ENCODE measurements around the gene CC2D1B.

The CC2D1B gene

DNA sequence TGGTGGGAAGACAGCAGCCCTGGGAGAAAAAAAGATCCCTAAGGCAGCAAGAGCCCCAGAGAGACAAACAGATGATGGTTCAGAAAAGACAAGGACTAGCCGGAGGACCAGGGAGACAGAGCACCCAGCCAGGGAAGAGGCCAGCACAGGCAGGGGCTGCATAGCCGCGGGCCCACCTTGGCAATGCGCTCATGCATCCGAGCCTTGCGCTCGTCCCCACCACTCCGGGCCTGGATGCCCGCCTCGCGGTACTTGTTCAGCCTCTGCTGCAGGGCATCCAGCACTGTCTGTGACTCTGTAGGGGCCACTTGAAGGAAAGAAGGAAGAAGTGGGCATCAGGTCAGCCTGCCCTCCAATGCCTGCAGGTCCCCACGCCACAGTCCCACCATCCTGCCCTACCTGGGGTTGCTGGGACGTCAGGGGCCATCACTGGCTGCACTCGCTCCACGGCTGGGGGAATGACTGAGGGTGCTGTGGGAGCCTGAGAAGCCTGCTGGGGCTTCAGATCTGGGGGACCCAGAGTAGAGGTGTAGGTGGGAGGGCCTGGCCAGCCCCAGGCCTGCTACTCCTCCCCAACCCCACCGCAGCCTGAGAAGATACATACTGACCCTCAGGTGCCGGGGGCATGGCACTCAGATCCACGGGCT, 7.0 kb downstream of the CC2D1B start:
- no peak for DNase-seq

DNA sequence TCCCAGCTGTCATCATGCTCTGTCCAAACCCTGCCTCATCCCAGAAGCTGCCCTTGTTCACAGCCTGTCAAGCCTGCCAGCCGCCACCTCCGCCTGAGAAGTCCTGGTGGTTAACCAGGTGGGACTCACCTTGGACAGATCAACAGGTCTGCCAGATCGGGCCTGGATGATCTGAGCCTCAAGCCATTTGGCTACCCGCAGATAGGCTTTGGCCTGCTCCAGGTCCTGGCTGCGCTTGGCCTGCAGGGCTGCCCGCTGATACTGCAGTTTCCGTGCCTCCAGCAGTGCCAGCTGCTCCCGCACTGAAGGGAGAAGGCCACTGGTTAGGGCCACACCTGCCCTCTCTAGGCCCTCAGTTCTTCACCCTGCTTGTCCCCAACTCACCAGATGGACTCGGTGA, 8.6 kb downstream of the CC2D1B start:
- DNase-seq = no peak

DNA sequence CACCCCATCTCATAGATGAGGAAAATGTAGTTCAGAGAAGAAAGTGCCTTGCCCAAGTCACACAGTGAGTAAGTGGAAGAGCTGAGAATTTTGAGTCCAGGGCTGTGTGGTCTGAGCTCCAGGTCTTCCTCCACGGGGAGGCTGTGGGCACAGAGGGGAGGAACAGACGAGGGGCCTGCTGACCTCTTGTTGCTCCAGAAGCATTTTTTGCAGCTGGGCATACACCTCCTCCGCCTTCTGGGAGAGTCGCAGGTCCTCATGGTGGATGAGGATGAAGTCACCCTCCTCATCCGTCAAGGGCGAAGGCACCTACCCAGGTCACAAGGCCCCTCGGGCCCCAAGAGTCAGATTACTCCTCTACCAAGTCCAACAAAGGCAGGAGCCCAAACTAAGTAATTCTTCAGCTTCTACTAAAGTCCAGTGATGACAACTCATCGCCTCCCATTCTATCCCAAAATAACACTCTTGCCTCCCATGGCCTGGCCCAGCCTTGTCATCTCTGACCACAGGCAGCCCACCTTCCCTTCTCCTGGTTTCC, 9.1 kb downstream of the CC2D1B start:
- DNase-seq = no peak

DNA sequence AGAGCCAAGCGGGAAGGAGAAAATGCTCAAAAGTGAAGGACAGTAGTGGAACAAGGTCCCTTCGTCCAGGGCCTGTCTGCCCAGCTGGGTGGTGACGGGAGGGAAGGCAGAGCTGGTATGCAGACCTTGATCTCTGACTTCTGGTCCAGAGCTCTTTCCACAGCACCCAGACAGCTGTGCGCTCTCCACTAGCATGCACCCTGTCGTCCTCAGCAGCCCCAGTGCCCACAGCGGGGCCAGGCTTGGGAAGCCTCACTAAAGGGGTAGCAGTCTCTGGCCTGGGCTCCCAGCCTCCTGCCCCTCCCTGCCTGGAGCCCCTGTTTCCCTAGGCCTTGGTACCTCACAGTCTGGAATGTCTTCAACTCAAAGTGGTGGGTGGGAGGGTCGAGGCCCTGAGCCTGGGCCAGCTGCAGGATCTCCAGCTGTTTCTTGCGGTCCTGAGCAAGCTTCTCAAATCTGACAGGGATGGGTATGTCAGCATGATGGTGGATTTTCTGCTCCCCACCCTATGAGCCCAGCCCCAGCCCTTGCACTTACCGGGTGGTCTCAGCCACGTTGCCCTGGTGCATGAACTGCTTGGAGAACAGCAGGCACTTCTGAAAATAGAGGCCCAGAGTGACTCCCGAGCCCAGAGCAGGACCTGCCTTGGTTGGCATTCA, 10.0 kb downstream of the CC2D1B start:
- no peak for DNase-seq

DNA sequence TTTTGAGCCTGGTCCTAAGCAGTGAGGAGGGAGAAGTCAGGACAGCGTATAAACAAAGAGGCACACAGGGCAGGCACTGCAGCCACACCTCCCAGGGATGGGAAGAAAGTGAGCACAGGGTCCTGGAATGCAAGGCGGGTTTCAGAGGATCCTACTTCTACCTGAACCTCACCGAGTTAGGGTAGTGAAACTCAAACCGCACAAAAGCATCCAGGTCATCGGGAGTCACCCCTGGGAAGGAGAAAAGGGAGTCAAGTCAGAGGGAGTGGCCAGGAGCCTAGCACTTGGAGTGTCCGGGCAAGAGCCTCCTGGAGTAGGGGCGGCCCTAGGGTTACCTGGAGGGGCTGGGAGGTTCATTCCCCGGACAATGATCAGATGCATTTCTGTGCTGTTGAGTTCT, 10.6 kb downstream of the CC2D1B start:
- no peak for DNase-seq

GRCh38 chr1:52352690-52353089, 13.3 kb downstream of the CC2D1B start:
- no peak for DNase-seq

DNA sequence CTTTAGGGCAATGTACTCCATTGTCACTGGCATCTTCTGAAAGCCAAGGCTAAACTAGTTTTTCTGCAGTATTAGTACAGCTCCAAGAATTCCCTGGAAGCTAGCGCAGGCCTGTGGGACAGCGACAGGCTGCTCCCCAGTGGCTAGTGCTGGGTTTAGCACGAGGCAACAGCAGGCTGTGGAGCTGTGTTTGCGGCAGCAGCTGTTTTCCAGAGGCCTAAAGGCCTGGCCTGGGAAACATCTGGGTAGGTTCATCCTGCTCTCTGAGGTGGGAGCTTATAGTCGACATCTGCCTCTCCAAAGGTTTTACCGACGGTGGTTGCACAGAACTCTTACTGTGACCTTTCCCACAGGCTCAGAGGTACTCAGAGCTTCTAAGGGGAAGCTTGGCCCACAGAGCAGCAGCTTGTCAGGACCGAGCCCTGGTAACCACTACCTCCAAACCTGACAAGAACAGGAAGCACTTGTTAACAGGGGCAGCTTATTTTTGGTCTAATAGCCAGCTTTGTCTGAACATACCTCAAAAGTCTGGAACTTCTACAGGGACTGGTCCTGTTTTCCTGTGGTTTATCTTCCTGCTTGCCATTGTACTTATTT, 17.2 kb downstream of the CC2D1B start:
- no peak for DNase-seq

- DNase-seq = no peak
Observed at GRCh38 chr1:52346653-52347052, 19.4 kb downstream of the CC2D1B start.

DNA sequence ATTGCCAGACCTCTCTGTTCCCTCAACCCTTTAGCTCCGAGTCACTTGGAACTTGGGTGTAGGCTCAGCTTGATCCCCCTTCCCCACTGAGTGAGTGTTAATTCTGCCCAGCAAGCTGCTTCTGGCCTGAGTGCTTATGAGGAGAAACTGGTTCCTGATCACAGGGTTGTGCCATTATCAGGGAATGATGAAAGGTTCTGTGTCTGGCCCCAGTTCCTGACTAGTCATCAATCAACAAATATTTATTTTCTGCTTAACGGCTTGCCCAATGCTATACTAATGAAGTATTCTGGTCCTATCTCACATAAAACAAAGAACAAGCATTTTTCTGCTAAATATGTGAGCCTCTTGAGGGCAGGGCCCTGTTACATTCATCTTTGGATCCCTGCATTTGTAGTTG, 20.8 kb downstream of the CC2D1B start:
- DNase-seq = no peak

DNA sequence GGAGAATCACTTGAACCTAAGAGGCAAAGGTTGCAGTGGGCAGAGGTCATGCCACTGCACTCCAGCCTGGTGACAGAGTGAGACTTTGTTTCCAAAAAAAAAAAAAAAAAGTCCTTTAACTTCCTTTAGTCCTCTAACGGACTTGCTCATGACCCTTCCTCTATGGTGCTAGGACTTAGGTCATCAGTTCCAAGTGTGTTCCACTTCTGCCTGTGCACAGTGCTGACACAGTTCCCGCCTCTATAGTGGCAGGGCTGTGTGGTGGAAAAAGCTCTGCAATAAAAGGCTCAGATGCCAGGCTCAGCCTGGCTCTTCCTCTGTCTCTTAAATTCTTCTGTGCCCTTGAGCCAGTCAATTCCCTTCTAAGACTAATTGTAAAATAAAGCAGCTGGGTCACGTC, 22.0 kb downstream of the CC2D1B start:
- DNase-seq = no peak

- DNase-seq = no peak
Observed at GRCh38 chr1:52341655-52342260, 24.2 kb downstream of the CC2D1B start.

GRCh38 chr1:52337439-52337838, 28.6 kb downstream of the CC2D1B start:
- no peak for DNase-seq

GRCh38 chr1:52334906-52335528, 31.0 kb downstream of the CC2D1B start:
- no peak for DNase-seq

GRCh38 chr1:52332411-52332810, 33.6 kb downstream of the CC2D1B start:
- DNase-seq = no peak

DNA sequence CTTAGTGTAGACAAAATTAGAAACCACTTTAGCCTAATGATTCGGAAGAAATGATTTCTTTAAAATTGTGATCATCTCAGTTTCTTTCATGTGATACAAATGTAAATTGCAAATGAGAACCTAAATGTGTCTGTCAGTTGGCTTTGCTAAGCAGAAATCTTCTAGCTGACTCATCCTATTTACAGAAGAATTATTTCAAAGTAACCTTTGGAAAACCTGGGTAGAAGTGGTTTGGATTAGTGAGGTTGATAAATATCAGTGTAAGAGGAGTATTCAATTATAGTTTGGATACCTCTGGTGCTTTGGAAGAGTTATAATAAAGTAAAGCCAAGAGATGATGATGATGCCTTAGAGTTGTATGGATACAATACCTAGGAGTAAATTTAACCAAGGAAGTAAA, 37.4 kb downstream of the CC2D1B start:
- no peak for DNase-seq

DNA sequence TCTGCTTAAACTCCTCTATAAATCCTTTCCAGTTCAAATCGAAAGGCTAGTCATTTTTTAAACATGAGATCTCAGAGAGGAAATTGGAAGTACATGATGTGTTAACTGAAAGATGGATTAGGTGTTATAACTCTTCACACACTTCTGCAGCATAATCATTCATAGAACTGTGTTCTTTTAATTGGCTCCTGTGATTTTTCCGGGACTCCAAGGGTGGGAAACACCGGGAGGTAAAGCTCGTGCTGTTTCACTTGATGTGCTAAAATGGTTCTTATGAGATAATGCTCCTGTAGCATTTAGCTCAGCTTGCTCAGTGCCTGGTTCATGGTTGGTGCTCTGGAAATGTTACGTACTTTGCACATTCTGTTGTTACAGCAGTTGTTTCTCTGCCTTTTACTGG, 40.2 kb downstream of the CC2D1B start:
- DNase-seq = no peak

GRCh38 chr1:52323731-52324130, 42.3 kb downstream of the CC2D1B start:
- no peak for DNase-seq

DNA sequence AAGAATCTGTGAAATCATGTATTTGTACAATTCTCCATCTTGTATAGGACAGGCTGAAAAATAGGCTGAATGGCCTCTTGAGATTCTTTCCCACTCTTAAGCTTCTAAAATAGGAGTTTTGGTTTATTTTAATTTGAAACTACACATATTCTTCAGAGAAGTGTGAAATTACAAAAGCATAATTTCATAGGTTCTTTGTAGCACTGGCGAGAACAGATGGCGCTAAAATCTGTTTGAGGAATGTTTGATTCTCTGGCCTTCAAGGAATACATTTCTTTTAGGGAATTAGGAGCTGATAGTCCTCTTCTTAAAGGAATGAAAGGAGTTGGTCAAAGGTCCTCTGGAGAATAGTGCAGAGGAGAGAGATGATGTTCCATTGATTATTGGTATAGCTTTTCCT, 44.9 kb downstream of the CC2D1B start:
- no peak for DNase-seq

DNA sequence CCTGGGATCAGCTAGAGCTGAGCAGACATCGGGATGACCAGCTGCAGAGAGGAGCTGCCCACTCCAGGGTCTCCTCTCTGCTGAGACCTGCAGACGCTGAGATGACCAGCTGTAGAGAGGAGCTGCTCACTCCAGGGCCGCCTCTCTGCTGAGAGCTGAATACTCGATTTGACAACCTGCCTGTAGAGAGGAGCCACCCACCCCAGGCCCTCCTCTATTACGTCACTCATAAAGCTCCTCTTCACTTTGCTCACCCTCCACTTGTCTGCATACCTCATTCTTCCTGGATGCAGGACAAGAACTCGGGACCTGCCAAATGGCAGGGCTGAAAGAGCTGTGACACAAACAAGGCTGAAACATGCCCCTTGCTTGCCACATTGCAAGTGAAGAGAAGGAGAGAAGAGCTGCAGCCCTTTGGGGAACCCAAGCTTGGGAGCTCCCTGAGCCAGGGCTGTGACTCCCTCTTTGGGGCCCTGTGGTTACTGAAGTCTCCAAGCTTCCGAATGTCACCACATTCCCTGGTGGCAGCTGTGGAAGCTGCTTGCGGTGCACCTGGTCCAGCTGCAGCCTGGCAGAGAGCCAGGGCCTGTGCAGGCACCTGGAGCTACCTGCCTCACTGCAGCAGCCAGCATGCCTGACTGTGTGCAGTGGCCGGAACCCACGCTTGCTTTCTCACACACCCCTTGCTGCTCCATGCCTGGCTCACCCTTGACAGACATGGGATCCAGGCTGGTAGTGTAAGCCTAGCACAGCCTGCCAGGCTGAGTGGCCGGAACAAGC, 59.6 kb downstream of the CC2D1B start:
- no peak for DNase-seq

DNA sequence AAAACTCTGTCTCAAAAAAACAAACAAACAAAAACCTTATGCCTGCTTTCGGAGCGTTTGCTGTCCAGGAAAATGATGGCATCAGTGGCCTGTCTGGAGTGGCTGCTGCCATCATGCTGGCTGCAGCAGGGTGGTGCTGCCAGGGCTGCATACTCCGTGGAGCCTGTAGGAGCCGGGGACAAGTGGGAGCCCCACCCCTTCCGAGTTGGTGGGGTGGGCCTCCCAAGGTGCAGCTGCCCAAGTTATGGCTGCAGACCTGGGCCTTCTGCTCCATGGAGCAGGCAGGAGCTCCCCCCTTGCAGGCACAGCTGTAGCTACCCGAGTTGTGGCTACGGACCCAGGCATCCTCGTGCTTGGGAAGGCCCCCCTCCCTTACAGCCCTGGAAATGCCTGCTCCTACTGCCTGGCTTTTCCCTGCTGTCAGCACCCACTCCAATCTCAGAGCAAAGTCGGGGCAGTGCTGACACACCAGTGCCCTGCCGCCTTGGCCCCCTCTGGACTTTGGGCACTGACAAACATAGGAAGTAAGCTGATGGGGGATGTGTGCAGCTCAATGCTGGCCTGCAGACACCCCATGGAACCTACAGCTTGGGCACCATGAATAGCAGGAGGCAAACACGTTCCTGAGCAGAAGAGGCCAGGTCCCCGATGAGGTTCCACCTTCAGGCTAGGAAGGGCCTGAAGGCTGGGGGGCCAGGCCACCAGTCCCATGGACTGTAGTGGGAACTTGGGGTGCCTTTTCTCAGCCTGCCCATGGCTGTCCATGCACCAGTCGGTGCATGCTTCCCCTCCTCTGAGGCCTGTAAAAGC, 60.4 kb downstream of the CC2D1B start:
- DNase-seq = no peak
